Astrocyte of the cerebellum (primary cell): ENCODE results near the gene SHROOM3.

Experiments used
- DNase-seq: peaks from one replicate; pipeline ENCODE4 v3.0.0-alpha.2; 2011; ENCODE audit warnings: low read depth
- H3K4me3 ChIP-seq: 2 replicates; pipeline ENCODE4 v1.5.1; 2011; ENCODE audit warnings: mild to moderate bottlenecking, low read depth, low read length, moderate library complexity
- CTCF ChIP-seq: IDR thresholded peaks from 2 replicates; pipeline ENCODE4 v1.5.1; 2012; ENCODE audit warnings: low read length, low read depth, moderate library complexity, mild to moderate bottlenecking; ENCODE audit errors: missing control alignments
- in situ Hi-C: cut with HindIII; loops from 2 replicates; pipeline ENCODE4 v1.10.0; 2017; ENCODE audit warnings: low sequenced_read_pairs

Gene SHROOM3

DNA sequence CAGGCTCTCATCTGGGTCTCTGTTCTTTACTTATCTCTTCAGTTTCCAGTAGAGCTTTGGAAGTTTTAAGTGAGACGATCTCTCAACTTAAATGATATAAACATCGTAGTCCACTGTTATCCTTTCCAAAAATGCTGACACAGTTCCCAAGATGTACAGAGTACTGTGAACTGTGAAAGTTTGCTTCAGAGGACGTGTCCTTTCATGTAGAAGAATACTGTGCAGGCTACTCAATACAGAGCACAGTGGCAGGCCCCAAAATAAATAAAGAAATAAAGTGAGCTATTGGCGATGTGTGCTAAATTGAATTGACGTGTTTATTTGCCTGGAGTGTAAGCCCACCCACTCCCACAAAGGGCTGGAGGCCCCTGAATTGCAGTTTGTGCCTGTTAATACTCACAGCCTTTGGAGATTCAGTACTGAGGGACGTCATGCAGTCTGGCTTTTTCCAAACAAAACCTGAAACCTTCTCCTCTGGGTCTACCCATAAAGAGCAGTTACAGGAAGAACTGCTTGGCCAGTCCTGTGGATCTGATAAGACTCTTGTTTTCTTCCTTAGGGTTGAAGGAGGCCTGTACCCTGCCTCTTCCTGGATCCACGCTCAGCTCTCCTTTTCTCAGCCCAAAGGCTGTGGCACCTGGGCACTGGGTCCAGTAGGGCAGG is 396.8 kb downstream of the SHROOM3 start:
- no peak overlapping the region for H3K4me3 ChIP-seq
- TF ChIP-seq CTCF: no peak
- DNase-seq: no peak
- in situ Hi-C loops: no loop called here
